HEK293T (cell line): ENCODE measurements around the gene USP15.

Experiments
- BHLHE40 ChIP-seq: fragments of 450-650 bp; IDR thresholded peaks from 2 replicates; pipeline ENCODE4 v1.6.1; 2016; ENCODE audit warnings: mild to moderate bottlenecking, moderate library complexity, borderline replicate concordance
- CTBP1 ChIP-seq: fragments of 450-650 bp; IDR thresholded peaks from 2 replicates; pipeline ENCODE4 v1.6.1; 2016; ENCODE audit warnings: borderline replicate concordance
- ELF4 ChIP-seq: fragments of 450-650 bp; IDR thresholded peaks from 2 replicates; pipeline ENCODE4 v1.6.1; 2017; ENCODE audit warnings: antibody characterized with exemption
- FOXA1 ChIP-seq: fragments of 450-650 bp; IDR thresholded peaks from 2 replicates; pipeline ENCODE4 v1.6.1; 2016; ENCODE audit warnings: mild to moderate bottlenecking
- FOXM1 ChIP-seq: fragments of 450-650 bp; IDR thresholded peaks from 2 replicates; pipeline ENCODE4 v1.6.1; 2017; ENCODE audit warnings: mild to moderate bottlenecking, borderline replicate concordance
- NFRKB ChIP-seq: fragments of 450-650 bp; IDR thresholded peaks from 2 replicates; pipeline ENCODE4 v1.6.1; 2016; ENCODE audit warnings: mild to moderate bottlenecking, moderate library complexity
- SUZ12 ChIP-seq: fragments of 450-650 bp; IDR thresholded peaks from 2 replicates; pipeline ENCODE4 v1.6.1; 2016; ENCODE audit warnings: mild to moderate bottlenecking
- TARDBP ChIP-seq: fragments of 450-650 bp; IDR thresholded peaks from 2 replicates; pipeline ENCODE4 v1.6.1; 2016
- ZNF384 ChIP-seq: fragments of 450-650 bp; IDR thresholded peaks from 2 replicates; pipeline ENCODE4 v1.6.1; 2016

- TF ChIP-seq ELF4: no peak
- no peak for TF ChIP-seq FOXM1
- no peak for TF ChIP-seq BHLHE40
- no peak for TF ChIP-seq SUZ12
- no peak for TF ChIP-seq TARDBP
- TF ChIP-seq CTBP1: no peak
- TF ChIP-seq ZNF384: no peak
- no peak for TF ChIP-seq NFRKB
- TF ChIP-seq FOXA1: no peak
Observed at GRCh38 chr12:62370189-62370588, 110.0 kb downstream of the USP15 start.
